Muscle layer of duodenum (tissue), 2 donors: ENCODE results near the gene ADAD2.

Experiments used
- H3K27ac ChIP-seq: one replicate; pipeline ENCODE4 v1.7.0; 2013; ENCODE audit warnings: mild to moderate bottlenecking, low read length
- H3K27me3 ChIP-seq: one replicate; pipeline ENCODE4 v1.7.0; 2013; ENCODE audit warnings: low read depth, mild to moderate bottlenecking, control low read depth, low read length
- H3K36me3 ChIP-seq, 2 donors: one replicate each; pipeline ENCODE4 v1.7.0; 2013; ENCODE audit warnings: low read length in 2 of 2, control low read depth in 1 of 2, mild to moderate bottlenecking in 1 of 2; ENCODE audit not compliant: insufficient read depth in 2 of 2, control insufficient read depth in 1 of 2
- H3K4me1 ChIP-seq, 2 donors: one replicate each; pipeline ENCODE4 v1.7.0; 2013; ENCODE audit warnings: low read length in 2 of 2, mild to moderate bottlenecking in 2 of 2, control low read depth in 1 of 2, moderate library complexity in 1 of 2; ENCODE audit not compliant: insufficient read depth in 2 of 2, control insufficient read depth in 1 of 2
- H3K4me3 ChIP-seq, 2 donors: one replicate each; pipeline ENCODE4 v1.7.0; 2013; ENCODE audit warnings: low read length in 2 of 2, low read depth in 1 of 2, mild to moderate bottlenecking in 1 of 2
- H3K9me3 ChIP-seq, 2 donors: one replicate each; pipeline ENCODE4 v1.7.0; 2013; ENCODE audit warnings: low read length in 2 of 2, control low read depth in 1 of 2, mild to moderate bottlenecking in 1 of 2; ENCODE audit not compliant: control insufficient read depth in 1 of 2
- donor health status: healthy.

The ADAD2 gene

GRCh38 chr16:84243732-84244131 lies 52.8 kb downstream of the ADAD2 start:
- H3K4me1 ChIP-seq, result peaks cover 0 to 3% of the 10 kb centered on the region in 2 donors
- peaks cover 0 to 7% of the 10 kb centered on the region in 2 donors for H3K9me3 ChIP-seq
- H3K4me3 ChIP-seq, result no peak overlapping the region
- no peak overlapping the region for H3K27ac ChIP-seq
- peaks cover 8% of the 10 kb centered on the region for H3K27me3 ChIP-seq
- no peaks in the 10 kb centered on the region for H3K36me3 ChIP-seq

GRCh38 chr16:84244728-84245127 lies 53.8 kb downstream of the ADAD2 start:
- H3K4me3 ChIP-seq, result no peak overlapping the region
- H3K27ac ChIP-seq, result no peak overlapping the region
- peaks cover 0 to 7% of the 10 kb centered on the region in 2 donors for H3K9me3 ChIP-seq
- peaks cover 0 to 3% of the 10 kb centered on the region in 2 donors for H3K4me1 ChIP-seq
- no peaks in the 10 kb centered on the region for H3K36me3 ChIP-seq
- H3K27me3 ChIP-seq, result peaks cover 8% of the 10 kb centered on the region

- H3K27ac ChIP-seq, result no peak overlapping the region
- peaks cover 0 to 7% of the 10 kb centered on the region in 2 donors for H3K9me3 ChIP-seq
- H3K27me3 ChIP-seq, result no peaks in the 10 kb centered on the region
- H3K36me3 ChIP-seq, result no peaks in the 10 kb centered on the region
- no peak overlapping the region for H3K4me3 ChIP-seq
- H3K4me1 ChIP-seq, result no peaks in the 10 kb centered on the region
These were observed 55.2 kb downstream of the ADAD2 start for GRCh38 chr16:84245956-84246678.

- no peaks in the 10 kb centered on the region for H3K4me1 ChIP-seq
- H3K27me3 ChIP-seq, result no peaks in the 10 kb centered on the region
- H3K9me3 ChIP-seq, result peaks cover 0 to 7% of the 10 kb centered on the region in 2 donors
- no peak overlapping the region for H3K27ac ChIP-seq
- no peak overlapping the region for H3K4me3 ChIP-seq
- no peaks in the 10 kb centered on the region for H3K36me3 ChIP-seq
These were observed 55.7 kb downstream of the ADAD2 start for GRCh38 chr16:84246679-84247077.
